Keratinocyte (primary cell): ENCODE data around the gene LASP1NB.
A peak's percentile ranks its signal among the peaks of the same experiment; 100 is the strongest.
"Not testable (repeated sequence)": the region's sequence is repeated elsewhere in the genome, so short reads cannot be mapped to it uniquely, and the experiment has no call there.

ENCODE experiments used
- DNase-seq: peaks from one replicate; pipeline ENCODE4 v3.0.0-alpha.2; 2011; ENCODE audit warnings: low read depth, missing footprints, low spot score
- FAIRE-seq: peaks from 2 replicates; lab custom pipeline; 2011; peaks lifted over from hg19 to GRCh38; lab: Jason Lieb, UNC
- H2AFZ ChIP-seq: 2 replicates; pipeline ENCODE4 v1.6.0; 2012; ENCODE audit warnings: low read length, control low read depth, inconsistent platforms; ENCODE audit not compliant: control insufficient read depth
- H3K27ac ChIP-seq: 2 replicates; pipeline ENCODE4 v1.5.1; 2011; ENCODE audit warnings: low read length; ENCODE audit not compliant: control insufficient read depth, insufficient read depth
- H3K27me3 ChIP-seq: 3 replicates; pipeline ENCODE4 v1.6.0; 2011; ENCODE audit warnings: low read length; ENCODE audit not compliant: control insufficient read depth, insufficient read depth; ENCODE audit errors: extremely low read depth
- H3K36me3 ChIP-seq, 2 experiments: 2 replicates in 1 of 2; 3 replicates in 1 of 2; pipeline ENCODE4 v1.5.1; 2011; ENCODE audit warnings: low read length in 2 of 2, mild to moderate bottlenecking in 1 of 2; ENCODE audit not compliant: control insufficient read depth in 2 of 2, insufficient read depth in 2 of 2; ENCODE audit errors: extremely low read depth in 1 of 2
- H3K4me1 ChIP-seq: 3 replicates; pipeline ENCODE4 v1.5.1; 2011; ENCODE audit warnings: low read length; ENCODE audit not compliant: control insufficient read depth, insufficient read depth; ENCODE audit errors: extremely low read depth
- H3K4me2 ChIP-seq: 3 replicates; pipeline ENCODE4 v1.6.0; 2011; ENCODE audit warnings: low read depth, low read length; ENCODE audit not compliant: control insufficient read depth, insufficient read depth; ENCODE audit errors: extremely low read depth
- H3K4me3 ChIP-seq, 3 experiments: fragments of 200-600 bp in 1 of 3; sonication (generic) in 1 of 3; 2 replicates in 2 of 3; 3 replicates in 1 of 3; pipeline ENCODE4 v1.5.1; 2011 to 2016; ENCODE audit warnings: low read length in 3 of 3, mild to moderate bottlenecking in 3 of 3, control low read depth in 2 of 3, inconsistent platforms in 1 of 3, low read depth in 1 of 3, mixed read lengths in 1 of 3, mixed run types in 1 of 3, moderate library complexity in 1 of 3; ENCODE audit not compliant: control insufficient read depth in 2 of 3, insufficient read depth in 2 of 3; ENCODE audit errors: extremely low read depth in 1 of 3
- H3K79me2 ChIP-seq: 2 replicates; pipeline ENCODE4 v1.6.0; 2012; ENCODE audit warnings: low read length; ENCODE audit not compliant: control insufficient read depth, insufficient read depth
- H3K9ac ChIP-seq: 3 replicates; pipeline ENCODE4 v1.6.0; 2011; ENCODE audit warnings: low read length; ENCODE audit not compliant: control insufficient read depth, insufficient read depth; ENCODE audit errors: extremely low read depth
- H3K9me1 ChIP-seq: 3 replicates; pipeline ENCODE4 v1.6.0; 2011; ENCODE audit warnings: low read length; ENCODE audit not compliant: control insufficient read depth, insufficient read depth; ENCODE audit errors: extremely low read depth
- H3K9me3 ChIP-seq: 2 replicates; pipeline ENCODE4 v1.5.1; 2012; ENCODE audit warnings: low read depth, low read length; ENCODE audit not compliant: control insufficient read depth
- H4K20me1 ChIP-seq: 3 replicates; pipeline ENCODE4 v1.6.0; 2011; ENCODE audit warnings: low read length; ENCODE audit not compliant: control insufficient read depth, insufficient read depth; ENCODE audit errors: extremely low read depth
- EZH2 ChIP-seq: IDR thresholded peaks from one replicate; pipeline ENCODE4 v1.6.1; 2012; ENCODE audit warnings: inconsistent platforms, mild to moderate bottlenecking, low read length, moderate library complexity
- dilution Hi-C: fragments of 300-500 bp; cut with MboI; formaldehyde crosslinking; loops from one replicate; pipeline ENCODE4 v1.7.0; 2020; ENCODE audit warnings: low sequenced_read_pairs; ENCODE audit not compliant: extremely low pct_ligation_motif_present
- TF ChIP-seq, protein P1 (sequence below), 3 experiments: IDR thresholded peaks in 1 of 3; conservative IDR thresholded peaks in 1 of 3; optimal IDR thresholded peaks in 1 of 3; 2 replicates in 2 of 3; 3 replicates in 1 of 3; pipeline versions ENCODE3 to v1.5.1; 2011; ENCODE audit warnings: low read length in 3 of 3, mild to moderate bottlenecking in 3 of 3, moderate library complexity in 2 of 3, control low read depth in 1 of 3, inconsistent platforms in 1 of 3; ENCODE audit not compliant: insufficient read depth in 2 of 3; ENCODE audit errors: extremely low read depth in 1 of 3

LASP1NB gene

GRCh38 chr17:38922538-38923297, 2.7 kb upstream of the LASP1NB start:
- Histone ChIP-seq H3K79me2 (no peaks in the 10 kb centered on the region), H3K27me3 (no peaks in the 10 kb centered on the region), H3K36me3 (peaks cover 18 to 26% of the 10 kb centered on the region in 2 experiments), H3K4me2 (no peak overlapping the region), H3K27ac (no peak overlapping the region), H3K9me3 (no peaks in the 10 kb centered on the region), H4K20me1 (no peaks in the 10 kb centered on the region), H3K4me3 (no peak overlapping the region), H3K4me1 (no peaks in the 10 kb centered on the region), H3K9me1 (no peaks in the 10 kb centered on the region), H3K9ac (no peak overlapping the region), H2AFZ (no peak overlapping the region)
- dilution Hi-C loops = no loop called here
- TF ChIP-seq EZH2 = no peak
- TF ChIP-seq, protein P1, sequence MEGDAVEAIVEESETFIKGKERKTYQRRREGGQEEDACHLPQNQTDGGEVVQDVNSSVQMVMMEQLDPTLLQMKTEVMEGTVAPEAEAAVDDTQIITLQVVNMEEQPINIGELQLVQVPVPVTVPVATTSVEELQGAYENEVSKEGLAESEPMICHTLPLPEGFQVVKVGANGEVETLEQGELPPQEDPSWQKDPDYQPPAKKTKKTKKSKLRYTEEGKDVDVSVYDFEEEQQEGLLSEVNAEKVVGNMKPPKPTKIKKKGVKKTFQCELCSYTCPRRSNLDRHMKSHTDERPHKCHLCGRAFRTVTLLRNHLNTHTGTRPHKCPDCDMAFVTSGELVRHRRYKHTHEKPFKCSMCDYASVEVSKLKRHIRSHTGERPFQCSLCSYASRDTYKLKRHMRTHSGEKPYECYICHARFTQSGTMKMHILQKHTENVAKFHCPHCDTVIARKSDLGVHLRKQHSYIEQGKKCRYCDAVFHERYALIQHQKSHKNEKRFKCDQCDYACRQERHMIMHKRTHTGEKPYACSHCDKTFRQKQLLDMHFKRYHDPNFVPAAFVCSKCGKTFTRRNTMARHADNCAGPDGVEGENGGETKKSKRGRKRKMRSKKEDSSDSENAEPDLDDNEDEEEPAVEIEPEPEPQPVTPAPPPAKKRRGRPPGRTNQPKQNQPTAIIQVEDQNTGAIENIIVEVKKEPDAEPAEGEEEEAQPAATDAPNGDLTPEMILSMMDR (optimal IDR thresholded peaks at IDR 0.05 in 1 of 3, IDR thresholded peaks at IDR 0.05 in 1 of 3, conservative IDR thresholded peaks at IDR 0.05 in 1 of 3; ENCODE audit: extremely low read depth in 1 of 3, insufficient read depth in 2 of 3, low read length in 3 of 3) = peak in 1 of 3 experiments; percentile 19
- FAIRE-seq = no peak
- DNase-seq = no peak

DNA sequence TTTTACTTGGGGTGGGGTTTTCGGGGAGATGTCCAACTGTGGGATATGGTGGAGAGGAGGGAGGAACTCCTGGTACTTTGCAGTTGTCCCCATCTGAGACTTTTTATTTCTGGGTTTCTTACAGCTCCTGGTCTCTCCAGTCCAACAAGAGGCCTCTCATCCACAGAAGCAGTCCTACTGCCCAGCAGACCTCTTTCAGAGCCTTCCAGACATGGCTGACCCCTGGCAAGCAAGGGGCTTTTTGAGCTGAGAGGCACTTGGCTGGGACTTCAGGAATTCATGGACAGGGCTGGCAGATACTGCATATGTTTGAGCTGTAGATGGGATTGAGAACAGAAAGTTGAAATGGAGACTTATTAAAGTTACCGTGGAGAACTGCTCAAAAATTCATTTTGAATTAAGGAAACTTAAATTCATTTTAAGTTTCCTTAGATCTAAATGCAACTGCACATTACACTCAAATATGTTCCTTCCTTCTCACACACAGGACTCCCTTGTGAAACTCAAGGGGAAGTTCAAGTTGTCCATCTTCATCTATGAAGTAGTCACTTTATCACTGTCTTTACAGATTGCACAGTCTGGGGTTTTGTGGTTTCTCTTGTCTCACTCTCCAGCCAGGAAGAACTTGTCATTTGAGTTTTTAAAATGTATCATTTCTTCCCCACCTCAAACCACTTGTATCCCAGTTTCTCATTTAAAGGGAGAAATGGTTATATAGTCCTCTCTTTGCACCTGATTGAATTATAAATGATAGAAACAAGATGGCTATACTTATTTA, 1.1 kb downstream of the LASP1NB start:
- dilution Hi-C loops = no loop called here
- no peaks in the 10 kb centered on the region for H3K36me3 ChIP-seq
- no peak for TF ChIP-seq EZH2
- TF ChIP-seq, protein P1 (optimal IDR thresholded peaks at IDR 0.05 in 1 of 3, IDR thresholded peaks at IDR 0.05 in 1 of 3, conservative IDR thresholded peaks at IDR 0.05 in 1 of 3; ENCODE audit: extremely low read depth in 1 of 3, insufficient read depth in 2 of 3, low read length in 3 of 3) = no peak
- H3K4me2 ChIP-seq = no peak overlapping the region
- H3K9ac ChIP-seq = no peak overlapping the region
- H3K9me1 ChIP-seq = no peaks in the 10 kb centered on the region
- H3K79me2 ChIP-seq = no peaks in the 10 kb centered on the region
- H2AFZ ChIP-seq = no peak overlapping the region
- no peaks in the 10 kb centered on the region for H3K4me1 ChIP-seq
- H3K9me3 ChIP-seq = no peaks in the 10 kb centered on the region
- no peaks in the 10 kb centered on the region for H3K27me3 ChIP-seq
- no peak for FAIRE-seq
- H3K4me3 ChIP-seq = no peak overlapping the region
- H3K27ac ChIP-seq = no peak overlapping the region
- H4K20me1 ChIP-seq = no peaks in the 10 kb centered on the region
- DNase-seq = no peak

DNA sequence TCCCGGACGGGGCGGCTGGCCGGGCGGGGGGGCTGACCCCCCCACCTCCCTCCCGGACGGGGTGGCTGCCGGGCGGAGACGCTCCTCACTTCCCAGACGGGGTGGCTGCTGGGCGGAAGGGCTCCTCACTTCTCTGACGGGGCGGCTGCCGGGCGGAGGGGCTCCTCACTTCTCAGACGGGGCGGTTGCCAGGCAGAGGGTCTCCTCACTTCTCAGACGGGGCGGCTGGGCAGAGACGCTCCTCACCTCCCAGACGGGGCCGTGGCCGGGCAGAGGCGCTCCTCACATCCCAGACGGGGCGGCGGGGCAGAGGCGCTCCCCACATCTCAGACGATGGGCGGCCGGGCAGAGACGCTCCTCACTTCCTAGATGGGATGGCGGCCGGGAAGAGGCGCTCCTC, 5.4 kb downstream of the LASP1NB start:
- H2AFZ ChIP-seq, H3K9me1 ChIP-seq, H3K27me3 ChIP-seq, H3K79me2 ChIP-seq, H3K4me1 ChIP-seq, H3K27ac ChIP-seq, H4K20me1 ChIP-seq, H3K4me3 ChIP-seq, H3K9ac ChIP-seq, DNase-seq, dilution Hi-C loops, H3K9me3 ChIP-seq, FAIRE-seq, H3K36me3 ChIP-seq, H3K4me2 ChIP-seq: not testable (repeated sequence)
